Thoracic aorta (tissue), 2 donors: Measurements from ENCODE around the gene MCC. TPM values are rescaled to one million over a fixed set of nuclear protein-coding genes. Genes with fewer than 3 reads are reported as not detected.

ENCODE experiments used
- ATAC-seq: fragments of 150-250 bp; one replicate; pipeline ENCODE4 v1.8.0; 2017; ENCODE audit warnings: low read depth; ENCODE audit not compliant: insufficient number of reproducible peaks, low FRiP score
- DNase-seq: peaks from one replicate; pipeline ENCODE4 v3.0.0-alpha.2; 2020; ENCODE audit warnings: low spot score
- H3K27ac ChIP-seq, 2 donors: fragments of 200-600 bp; sonication (generic); 1 replicate in 1 of 2; 2 replicates in 1 of 2; pipeline ENCODE4 v1.5.1; 2016; ENCODE audit warnings: mild to moderate bottlenecking in 2 of 2, moderate library complexity in 2 of 2
- H3K27me3 ChIP-seq: fragments of 200-600 bp; sonication (generic); replicated peaks from 2 replicates; pipeline ENCODE4 v1.6.0; 2016; ENCODE audit warnings: mild to moderate bottlenecking; ENCODE audit not compliant: insufficient read depth
- H3K36me3 ChIP-seq: fragments of 200-600 bp; sonication (generic); one replicate; pipeline ENCODE4 v1.5.1; 2016
- H3K4me1 ChIP-seq, 2 donors: fragments of 200-600 bp; sonication (generic); 1 replicate in 1 of 2; 2 replicates in 1 of 2; pipeline versions ENCODE4 v1.5.1 to v1.6.0; 2016; ENCODE audit warnings: low read depth in 2 of 2, mild to moderate bottlenecking in 1 of 2; ENCODE audit not compliant: control insufficient read depth in 1 of 2
- H3K4me3 ChIP-seq: fragments of 200-600 bp; sonication (generic); 2 replicates; pipeline ENCODE4 v1.5.1; 2016; ENCODE audit warnings: mild to moderate bottlenecking
- H3K9me3 ChIP-seq: fragments of 200-600 bp; sonication (generic); 2 replicates; pipeline ENCODE4 v1.5.1; 2016
- CTCF ChIP-seq: fragments of 200-600 bp; sonication (generic); IDR thresholded peaks from one replicate; pipeline ENCODE4 v1.5.1; 2019; ENCODE audit warnings: antibody characterized with exemption
- total RNA-seq, 2 donors: library from RNA; depleted of rRNA; stranded (reverse); fragments of >200 nt; gene quantifications; one replicate each; pipeline versions ENCODE4 v1.1.0 to v1.2.3, GENCODE V29; 2016

The MCC gene
- total RNA-seq, 2 donors from 2014 or later = 14.6 to 27.2 TPM

- Histone ChIP-seq H3K9me3 (no peaks in the 10 kb centered on the region), H3K27ac (no peak overlapping the region), H3K36me3 (no peaks in the 10 kb centered on the region), H3K4me3 (no peak overlapping the region), H3K4me1 (no peaks in the 10 kb centered on the region), H3K27me3 (no peaks in the 10 kb centered on the region)
- TF ChIP-seq CTCF = no peak
- ATAC-seq (no peak), DNase-seq (no peak)
Measured at GRCh38 chr5:113507601-113508000, 19.3 kb upstream of the MCC start.

GRCh38 chr5:113505181-113505580 lies 16.9 kb upstream of the MCC start:
- Histone ChIP-seq H3K27ac (no peak overlapping the region), H3K4me1 (no peaks in the 10 kb centered on the region), H3K27me3 (no peaks in the 10 kb centered on the region), H3K36me3 (no peaks in the 10 kb centered on the region), H3K4me3 (no peak overlapping the region), H3K9me3 (no peaks in the 10 kb centered on the region)
- no peak for TF ChIP-seq CTCF
- ATAC-seq (no peak), DNase-seq (no peak)

- Histone ChIP-seq H3K4me3 (no peak overlapping the region), H3K27ac (no peak overlapping the region), H3K27me3 (no peaks in the 10 kb centered on the region), H3K36me3 (no peaks in the 10 kb centered on the region), H3K9me3 (no peaks in the 10 kb centered on the region), H3K4me1 (no peaks in the 10 kb centered on the region)
- ATAC-seq (no peak), DNase-seq (no peak)
- no peak for TF ChIP-seq CTCF
Measured at GRCh38 chr5:113503146-113503545, 14.9 kb upstream of the MCC start.

GRCh38 chr5:113502073-113502472 lies 13.8 kb upstream of the MCC start:
- Histone ChIP-seq H3K27ac (no peak overlapping the region), H3K9me3 (no peaks in the 10 kb centered on the region), H3K4me3 (no peak overlapping the region), H3K27me3 (no peaks in the 10 kb centered on the region), H3K4me1 (no peaks in the 10 kb centered on the region), H3K36me3 (no peaks in the 10 kb centered on the region)
- TF ChIP-seq CTCF = no peak
- ATAC-seq (no peak), DNase-seq (no peak)

- ATAC-seq (no peak), DNase-seq (no peak)
- H3K27ac ChIP-seq = no peak overlapping the region
- H3K27me3 ChIP-seq = no peaks in the 10 kb centered on the region
- TF ChIP-seq CTCF = no peak
- no peaks in the 10 kb centered on the region for H3K4me1 ChIP-seq
- H3K4me3 ChIP-seq = no peak overlapping the region
- H3K9me3 ChIP-seq = peaks cover 6% of the 10 kb centered on the region
- H3K36me3 ChIP-seq = no peaks in the 10 kb centered on the region
Measured at GRCh38 chr5:113495422-113495841, 7.2 kb upstream of the MCC start.
